GM18909 (cell line): Measurements from ENCODE around the gene NDUFV1.
"Not testable (repeated sequence)": the region's sequence is repeated elsewhere in the genome, so short reads cannot be mapped to it uniquely, and the experiment has no call there.

Experiments
- ATAC-seq: cut with Tn5 transposase; IDR thresholded peaks from one replicate; pipeline ENCODE4 v1.9.1; 2021; ENCODE audit warnings: mild to moderate bottlenecking; ENCODE audit not compliant: unreplicated experiment, poor library complexity

Gene NDUFV1

GRCh38 chr11:67584881-67585873, 21.6 kb upstream of the NDUFV1 start:
- no peak for ATAC-seq

GRCh38 chr11:67585911-67586310, 20.8 kb upstream of the NDUFV1 start:
- no peak for ATAC-seq

- ATAC-seq: no peak
These were observed 20.0 kb upstream of the NDUFV1 start for GRCh38 chr11:67586568-67587250.

- peak; percentile 23 for ATAC-seq
These were observed 18.6 kb upstream of the NDUFV1 start for GRCh38 chr11:67588136-67588503.

GRCh38 chr11:67588899-67589415, 17.8 kb upstream of the NDUFV1 start:
- ATAC-seq: not testable (repeated sequence)

GRCh38 chr11:67592880-67593564, 13.7 kb upstream of the NDUFV1 start:
- no peak for ATAC-seq

- ATAC-seq: no peak
These were observed 13.2 kb upstream of the NDUFV1 start for GRCh38 chr11:67593565-67593905.

- no peak for ATAC-seq
These were observed 12.3 kb upstream of the NDUFV1 start for GRCh38 chr11:67594480-67594879.

GRCh38 chr11:67596753-67597300, 9.9 kb upstream of the NDUFV1 start:
- no peak for ATAC-seq

- ATAC-seq: not testable (repeated sequence)
These were observed 9.3 kb upstream of the NDUFV1 start for GRCh38 chr11:67597458-67597857.

- ATAC-seq: not testable (repeated sequence)
These were observed 8.8 kb upstream of the NDUFV1 start for GRCh38 chr11:67597963-67598362.

- ATAC-seq: no peak
These were observed 7.6 kb upstream of the NDUFV1 start for GRCh38 chr11:67599149-67599548.

GRCh38 chr11:67600324-67601029, 6.3 kb upstream of the NDUFV1 start:
- peak; percentile 61 for ATAC-seq

- no peak for ATAC-seq
These were observed 5.6 kb upstream of the NDUFV1 start for GRCh38 chr11:67601098-67601497.

- ATAC-seq: not testable (repeated sequence)
These were observed 2.6 kb upstream of the NDUFV1 start for GRCh38 chr11:67604119-67604518.

- ATAC-seq: no peak
These were observed 1.9 kb upstream of the NDUFV1 start for GRCh38 chr11:67604815-67605214.

- ATAC-seq: no peak
These were observed 1.3 kb upstream of the NDUFV1 start for GRCh38 chr11:67605231-67606011.

- no peak for ATAC-seq
These were observed 644 bp upstream of the NDUFV1 start for GRCh38 chr11:67606093-67606491.

- ATAC-seq: no peak
These were observed 771 bp downstream of the NDUFV1 start for GRCh38 chr11:67607507-67607906.
